GM18508 (cell line): Measurements from ENCODE around the gene ARHGAP19.

Experiments used
- ATAC-seq: cut with Tn5 transposase; IDR thresholded peaks from one replicate; pipeline ENCODE4 v1.9.1; 2021; ENCODE audit warnings: moderate number of reproducible peaks; ENCODE audit not compliant: insufficient read depth, unreplicated experiment

The ARHGAP19 gene

DNA sequence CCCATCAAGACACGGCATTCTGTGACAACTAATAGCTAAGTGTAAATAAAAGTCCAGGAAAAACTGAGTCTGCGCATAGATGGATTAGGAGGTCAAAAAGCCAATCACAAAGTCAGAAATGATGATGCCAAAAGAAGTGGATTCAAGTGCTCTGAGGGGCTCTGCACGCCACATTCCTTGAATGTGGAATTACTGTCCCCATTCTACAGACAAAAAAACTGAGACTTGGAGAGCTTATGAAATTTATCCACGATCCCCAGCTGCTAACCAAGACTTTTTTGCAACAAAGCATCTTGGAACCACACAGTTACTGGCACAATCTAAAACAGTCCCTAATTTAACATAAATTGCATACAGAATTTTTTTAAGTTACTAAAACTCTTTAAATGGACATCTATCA lies 57.1 kb downstream of the ARHGAP19 start:
- no peak for ATAC-seq

DNA sequence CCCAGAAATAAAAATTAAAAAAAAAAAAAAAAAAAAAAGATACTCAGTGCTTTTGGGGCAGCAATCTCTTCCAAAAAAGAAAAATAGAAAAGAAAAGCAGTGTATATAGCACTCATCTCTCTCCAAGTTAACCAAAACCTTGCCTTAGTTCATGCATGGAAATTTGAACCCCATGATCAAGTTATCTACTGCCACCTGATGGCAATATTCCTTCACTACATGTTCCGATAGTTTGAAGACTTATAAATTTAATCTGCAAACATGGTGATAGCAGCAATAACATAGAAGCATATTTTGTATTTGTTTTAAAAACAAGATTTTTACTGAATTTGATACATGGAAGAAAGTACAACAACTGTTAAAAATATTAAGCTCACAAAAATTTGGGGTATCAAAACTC lies 58.0 kb downstream of the ARHGAP19 start:
- no peak for ATAC-seq

DNA sequence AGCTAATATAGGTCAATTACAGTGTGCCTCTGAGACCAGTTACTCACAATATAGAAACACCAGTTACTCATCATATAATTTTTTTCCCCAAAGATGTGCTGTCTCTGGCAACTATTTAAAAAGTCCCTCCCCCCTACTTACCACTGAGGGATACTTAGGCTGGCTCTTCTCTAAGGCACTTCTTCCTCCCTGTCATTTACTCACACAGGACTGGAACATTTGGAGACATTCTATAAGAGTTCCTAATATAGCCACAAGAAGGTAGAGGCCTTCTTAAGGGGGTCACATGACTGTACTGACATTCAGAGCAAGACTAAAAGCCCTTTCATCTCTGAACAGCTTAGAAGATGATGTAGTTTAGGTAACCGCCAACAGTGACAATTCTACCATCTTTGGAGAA lies 62.3 kb downstream of the ARHGAP19 start:
- ATAC-seq = no peak

DNA sequence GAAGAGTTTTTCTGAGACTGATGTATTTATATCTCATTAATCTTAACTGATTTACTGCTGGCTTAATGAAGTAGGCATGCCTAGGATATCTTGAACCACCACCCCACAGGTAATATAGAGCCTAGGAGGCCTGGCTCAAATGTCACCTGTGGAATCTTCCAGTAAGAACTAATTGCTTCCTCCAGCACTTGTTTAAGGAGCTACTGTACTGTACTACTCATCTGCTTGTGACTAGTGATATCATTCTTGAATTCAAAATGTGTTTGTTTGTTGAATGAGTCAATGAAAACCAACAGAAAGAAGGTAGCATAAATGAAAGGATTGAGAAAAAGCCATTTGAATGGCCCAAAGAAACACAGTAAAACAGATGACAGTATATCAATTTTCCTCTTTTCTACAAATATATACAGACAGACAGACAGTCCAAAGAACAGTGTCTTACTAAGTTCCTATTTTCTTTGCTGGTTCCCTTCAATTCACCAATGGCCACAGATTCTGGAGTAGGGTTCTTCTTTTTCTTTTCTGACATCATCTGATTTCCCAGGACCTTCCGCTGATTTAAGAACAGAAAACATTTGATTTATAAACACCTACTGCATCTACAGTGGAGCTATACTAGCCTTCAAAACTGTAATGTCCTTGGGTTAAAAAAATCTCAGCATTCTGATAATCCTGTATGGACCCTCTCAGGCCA lies 63.0 kb downstream of the ARHGAP19 start:
- ATAC-seq = no peak

DNA sequence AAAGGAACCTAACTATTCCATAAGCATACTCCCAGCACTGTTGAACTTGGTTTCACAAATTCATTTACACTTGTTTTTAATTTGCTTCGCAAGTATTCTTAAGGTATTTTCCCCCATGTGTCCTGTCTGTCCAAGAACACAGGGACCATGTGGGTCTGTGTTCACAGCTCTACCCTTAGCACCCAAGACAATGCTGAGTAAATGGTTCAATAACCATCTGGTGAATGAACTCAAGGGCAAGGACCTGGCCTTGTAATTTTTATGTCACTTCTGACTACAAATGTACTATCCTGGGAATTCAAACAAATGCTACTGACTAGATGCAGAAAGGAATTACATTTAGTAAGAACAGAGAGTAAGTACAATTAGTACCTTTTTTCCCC lies 63.7 kb downstream of the ARHGAP19 start:
- ATAC-seq = no peak

DNA sequence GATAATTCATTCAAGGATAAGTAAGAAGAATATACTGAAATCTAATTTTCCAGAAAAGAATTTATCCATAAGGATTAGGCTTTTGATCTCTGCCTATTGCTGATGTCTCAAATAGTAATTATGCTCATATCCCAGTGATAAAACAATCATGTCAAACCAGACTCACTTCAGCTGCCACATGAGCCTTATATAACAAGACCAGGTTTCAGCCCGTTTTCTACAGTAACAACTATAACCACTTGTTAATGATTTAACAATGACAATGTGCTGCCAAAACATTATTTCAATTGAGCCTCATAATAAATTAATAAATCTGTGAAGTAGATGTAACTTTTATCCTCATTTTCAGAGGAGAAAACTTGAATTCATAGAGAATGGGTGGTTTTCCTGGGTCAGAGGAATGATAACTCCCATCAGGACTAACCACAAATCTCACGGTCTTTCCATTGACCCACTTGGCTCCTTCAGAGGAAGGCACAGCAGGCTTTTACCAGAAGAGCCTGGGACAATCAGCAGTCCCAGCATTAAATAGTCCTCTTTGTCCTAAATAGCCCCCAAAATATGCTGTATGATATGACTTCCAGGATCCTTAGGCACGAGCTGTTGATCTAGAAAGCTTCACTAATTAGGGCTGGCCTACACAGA lies 64.2 kb downstream of the ARHGAP19 start:
- no peak for ATAC-seq

DNA sequence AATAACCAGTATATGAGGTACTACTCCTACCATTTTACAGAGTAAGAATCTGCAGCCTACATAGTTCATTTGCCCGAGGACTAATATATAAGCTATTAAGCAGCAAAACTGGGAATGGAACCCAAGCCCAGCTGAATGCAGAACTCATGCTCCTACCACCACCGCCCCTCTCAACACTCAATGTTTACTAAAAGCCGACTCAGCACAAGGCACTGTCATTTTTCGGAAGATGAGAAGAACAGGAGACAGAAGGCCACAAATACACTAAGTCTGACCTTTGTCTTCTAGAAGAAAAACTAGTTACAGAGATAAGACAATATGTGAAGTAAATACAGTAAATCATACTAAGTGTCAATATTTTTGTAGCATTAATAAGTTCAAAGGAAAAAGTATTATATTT lies 66.0 kb downstream of the ARHGAP19 start:
- no peak for ATAC-seq

DNA sequence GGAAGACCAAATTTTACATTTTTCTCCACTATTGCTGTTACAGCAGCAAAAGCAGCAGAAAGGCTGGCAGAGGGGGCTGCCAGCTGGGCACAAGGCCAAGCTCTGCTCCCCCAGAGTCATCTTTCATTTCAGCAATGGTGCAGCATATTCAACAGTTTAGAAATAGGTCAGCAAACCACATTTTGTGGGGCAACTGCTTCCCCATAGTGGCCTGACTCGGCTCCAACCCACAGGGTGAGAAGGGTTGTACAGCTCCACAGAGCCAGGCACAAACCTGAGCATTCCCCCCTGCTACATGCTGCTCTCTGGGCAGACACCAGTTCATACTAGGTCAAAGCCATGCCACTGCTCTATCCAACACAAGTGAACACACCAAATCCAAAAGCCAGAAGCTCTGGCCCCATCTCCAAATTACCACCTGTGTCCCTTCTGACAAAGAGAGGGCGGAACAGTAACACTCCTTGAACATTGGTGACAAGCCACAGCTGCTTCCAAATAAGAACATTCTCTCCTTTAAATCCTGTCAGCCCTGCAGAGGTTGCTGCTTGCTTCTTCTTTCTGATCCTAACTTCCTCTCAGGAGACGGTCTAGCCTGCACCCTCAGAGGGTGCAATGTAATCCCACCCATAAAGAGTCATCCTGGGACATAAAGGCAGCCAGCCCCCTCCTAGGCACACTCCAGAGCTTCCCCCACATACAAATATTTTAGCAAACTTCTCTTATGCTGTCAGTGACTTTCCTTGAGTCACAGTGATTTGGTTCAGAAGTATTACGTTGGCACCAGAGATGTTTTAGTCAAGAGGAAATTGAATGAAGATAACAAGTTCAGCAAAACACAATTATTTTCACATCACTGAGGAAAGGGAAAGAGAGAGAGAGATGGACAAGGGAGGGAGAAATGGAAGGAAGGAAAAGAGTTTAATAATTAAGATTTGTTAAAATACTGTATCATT lies 67.7 kb downstream of the ARHGAP19 start:
- ATAC-seq = no peak

DNA sequence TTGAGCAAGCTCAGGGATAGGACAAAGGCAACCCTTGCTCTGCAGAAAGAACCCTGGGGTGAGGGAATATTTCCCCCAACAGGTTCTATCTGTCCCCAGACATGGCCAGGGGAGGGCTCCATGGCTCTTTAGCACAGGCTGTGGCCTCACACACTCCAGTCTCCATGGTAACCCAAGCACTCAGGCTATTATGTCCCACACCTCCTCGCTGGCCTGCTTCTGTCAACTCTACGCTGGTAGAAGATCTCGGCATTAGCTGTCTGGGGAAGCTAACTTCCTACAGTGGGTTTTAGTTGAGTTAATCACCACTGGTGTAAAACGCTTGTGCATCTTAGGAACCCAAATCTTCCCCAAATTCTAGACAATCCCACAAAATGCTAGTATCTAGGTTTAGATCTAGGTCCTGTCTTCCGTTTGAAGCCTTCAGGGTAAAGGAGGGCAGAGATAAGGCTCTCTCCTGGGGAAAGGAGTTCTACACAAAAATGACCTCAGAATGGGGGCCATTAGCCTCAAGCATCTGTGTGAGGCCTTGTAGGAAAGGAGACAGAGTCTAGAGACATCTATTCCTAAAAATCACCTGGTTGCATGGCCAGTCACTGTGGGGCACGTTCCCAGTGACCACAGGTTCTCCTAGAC lies 70.0 kb downstream of the ARHGAP19 start:
- ATAC-seq = no peak

DNA sequence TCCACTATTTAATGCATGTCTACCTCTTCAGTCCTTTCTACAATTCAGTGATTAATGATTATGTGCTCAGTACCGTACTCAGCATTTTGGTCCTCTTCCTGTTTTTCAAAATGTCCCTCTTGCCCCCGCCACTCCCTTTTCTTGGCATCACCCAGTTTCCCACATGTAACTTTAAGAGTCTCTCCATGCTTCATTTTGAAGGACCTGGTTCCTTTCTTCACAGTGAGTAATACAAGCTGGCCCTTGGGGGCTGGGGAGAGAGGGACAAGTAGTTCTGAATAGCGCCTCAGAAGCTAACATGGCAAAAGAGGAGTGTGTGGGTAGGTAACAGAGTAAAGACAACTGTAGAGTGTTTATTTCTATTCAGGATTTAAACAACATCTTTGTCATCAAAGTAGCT lies 72.1 kb downstream of the ARHGAP19 start:
- no peak for ATAC-seq

DNA sequence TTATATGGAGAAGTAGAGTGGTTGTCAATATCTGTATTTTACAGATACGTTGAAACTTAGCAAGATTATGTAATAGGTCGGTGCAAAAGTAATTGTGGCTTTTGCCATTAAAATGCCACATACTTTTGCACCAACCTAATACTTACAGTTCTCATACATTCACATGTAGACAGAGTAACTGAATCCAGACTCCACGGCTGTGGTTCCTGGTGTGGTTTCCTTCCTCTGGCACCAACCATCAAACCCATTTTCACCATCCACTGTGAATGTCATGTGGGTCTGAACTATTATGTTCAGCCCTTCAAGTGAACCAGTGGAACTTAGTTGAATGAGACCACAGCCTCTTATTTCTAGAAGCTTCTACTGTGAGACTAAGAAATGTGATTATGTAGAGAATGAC lies 75.1 kb downstream of the ARHGAP19 start:
- no peak for ATAC-seq

DNA sequence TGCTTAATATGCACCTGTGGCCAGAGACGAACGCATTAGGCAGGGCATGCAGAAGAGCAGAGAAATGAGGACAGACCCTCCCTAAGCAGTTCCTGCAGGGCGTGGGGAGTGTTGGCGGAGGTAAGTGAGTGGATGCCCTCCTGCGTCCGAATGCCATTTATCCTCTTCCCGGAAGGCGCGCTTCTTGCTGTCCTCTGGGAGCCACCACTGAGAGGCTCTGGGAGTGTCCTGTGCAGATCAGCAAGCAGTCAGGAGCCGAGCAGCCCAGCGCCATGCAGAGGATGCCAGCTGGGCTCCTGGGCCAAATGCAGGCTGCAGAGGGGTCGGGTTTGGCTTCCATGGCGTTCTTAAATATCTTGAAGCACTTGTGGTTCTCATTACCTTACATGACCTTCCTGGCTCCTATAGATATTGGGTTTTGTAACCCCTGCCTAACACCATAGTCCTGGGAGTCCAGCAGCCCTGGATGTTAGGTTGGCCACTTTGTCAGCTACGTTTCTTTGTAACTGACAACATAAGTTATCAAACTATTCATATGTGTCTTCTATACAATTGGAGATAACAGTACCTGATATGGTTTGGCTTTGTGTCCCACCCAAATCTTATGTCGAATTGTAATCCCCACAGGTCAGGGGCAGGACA lies 76.7 kb downstream of the ARHGAP19 start:
- no peak for ATAC-seq

DNA sequence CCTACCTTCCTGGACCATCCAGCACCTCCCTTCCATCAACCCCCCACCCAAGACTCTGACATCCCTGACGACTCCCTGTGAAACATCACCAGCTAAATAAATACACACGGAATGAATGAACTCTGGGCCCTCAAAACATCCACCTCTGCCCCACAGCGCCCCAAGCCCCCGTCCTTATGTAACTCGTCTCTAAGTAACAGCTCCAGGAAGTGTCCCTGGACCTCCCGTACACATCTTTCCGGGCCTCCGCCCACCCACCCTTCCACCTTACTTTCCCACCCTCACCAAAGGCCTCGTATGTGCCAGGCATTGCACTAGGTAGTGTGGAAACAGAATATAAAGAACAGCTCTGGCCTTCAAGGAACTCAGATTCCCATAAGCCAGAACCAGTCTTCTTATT lies 79.0 kb downstream of the ARHGAP19 start:
- ATAC-seq = no peak

DNA sequence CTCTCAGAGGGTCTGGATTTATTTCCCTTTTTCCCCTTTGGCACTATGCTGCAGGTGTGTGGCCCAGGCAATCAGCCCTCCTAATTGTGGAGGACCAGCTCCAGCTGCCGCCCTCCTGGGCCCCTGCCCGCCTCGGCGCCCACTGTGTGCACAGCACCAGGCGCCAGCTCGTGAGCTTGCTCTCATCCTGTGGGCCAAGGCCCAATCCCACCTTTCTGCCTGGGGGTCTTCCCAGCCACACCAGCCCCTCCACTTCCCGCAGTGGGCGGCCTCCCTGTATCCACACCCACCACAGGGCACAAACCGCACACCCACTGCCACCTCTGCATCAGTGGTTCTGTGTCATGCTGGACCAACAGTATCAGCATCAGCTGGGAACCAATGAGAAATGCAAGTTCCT lies 81.2 kb downstream of the ARHGAP19 start:
- no peak for ATAC-seq

DNA sequence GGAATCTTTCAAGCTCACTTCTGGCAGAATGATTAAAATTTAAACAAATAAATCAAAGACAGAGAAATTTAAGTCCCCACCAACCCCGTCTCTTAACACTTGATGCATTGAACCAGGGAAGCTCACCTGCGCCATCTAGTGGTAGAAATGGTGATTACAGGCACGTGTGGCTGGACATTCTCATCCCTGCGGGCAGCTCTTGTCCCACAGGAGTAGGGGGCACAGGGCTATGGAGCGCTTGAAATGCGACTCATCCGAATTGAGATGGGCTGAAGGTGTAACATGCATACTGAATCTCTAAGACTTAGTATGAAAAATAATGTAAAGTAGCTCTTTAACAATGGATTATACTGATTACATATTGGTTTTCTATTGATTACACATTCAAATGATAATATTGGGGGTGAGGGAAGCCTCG lies 81.9 kb downstream of the ARHGAP19 start:
- no peak for ATAC-seq

DNA sequence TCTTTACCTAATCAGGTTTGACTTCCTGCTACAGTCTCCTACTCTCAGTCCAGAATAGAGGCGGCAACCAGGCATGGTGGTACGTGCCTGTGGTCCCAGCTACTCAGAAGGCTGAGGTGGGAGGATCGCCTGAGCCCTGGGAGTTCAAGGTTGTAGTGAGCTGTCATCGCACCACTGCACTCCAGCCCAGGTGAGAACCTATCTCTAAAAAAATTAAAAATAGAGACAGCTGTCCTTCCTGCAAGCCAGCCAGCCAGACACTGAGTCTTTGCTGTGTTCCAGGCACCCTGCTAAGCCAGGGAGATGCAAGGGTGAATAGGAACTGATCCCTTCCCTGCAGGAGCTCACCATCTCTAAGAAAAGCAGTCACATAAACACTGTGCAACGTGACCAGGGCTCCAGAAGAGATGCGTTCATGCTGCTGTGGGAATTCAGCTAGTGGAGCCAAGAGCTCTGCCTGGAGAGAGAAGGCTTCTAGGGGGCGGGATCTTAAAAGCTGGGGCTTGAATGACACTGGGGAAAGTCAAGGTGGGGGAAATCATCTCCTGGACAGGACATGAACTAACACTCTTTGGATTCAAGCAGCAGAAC lies 84.6 kb downstream of the ARHGAP19 start:
- ATAC-seq = no peak

DNA sequence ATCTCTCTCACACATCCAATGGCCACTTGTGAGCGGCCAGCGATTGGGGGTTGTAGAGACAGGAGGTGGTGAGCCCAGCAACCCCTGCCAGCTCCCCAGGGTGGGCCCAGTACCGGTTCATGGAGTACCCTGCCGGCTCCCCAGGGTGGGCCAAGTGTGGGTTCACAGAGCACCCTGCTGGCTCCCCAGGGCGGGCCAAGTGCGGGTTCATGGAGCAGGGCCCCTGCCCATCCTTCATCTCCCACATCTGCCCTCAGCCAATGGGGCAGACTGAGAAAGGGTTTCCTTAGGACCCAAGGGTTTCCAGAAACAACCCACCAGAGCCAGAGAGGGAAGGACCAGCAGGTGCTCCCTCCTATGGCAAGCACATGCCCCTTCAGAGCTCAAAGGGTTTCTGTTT lies 85.3 kb downstream of the ARHGAP19 start:
- ATAC-seq = no peak

DNA sequence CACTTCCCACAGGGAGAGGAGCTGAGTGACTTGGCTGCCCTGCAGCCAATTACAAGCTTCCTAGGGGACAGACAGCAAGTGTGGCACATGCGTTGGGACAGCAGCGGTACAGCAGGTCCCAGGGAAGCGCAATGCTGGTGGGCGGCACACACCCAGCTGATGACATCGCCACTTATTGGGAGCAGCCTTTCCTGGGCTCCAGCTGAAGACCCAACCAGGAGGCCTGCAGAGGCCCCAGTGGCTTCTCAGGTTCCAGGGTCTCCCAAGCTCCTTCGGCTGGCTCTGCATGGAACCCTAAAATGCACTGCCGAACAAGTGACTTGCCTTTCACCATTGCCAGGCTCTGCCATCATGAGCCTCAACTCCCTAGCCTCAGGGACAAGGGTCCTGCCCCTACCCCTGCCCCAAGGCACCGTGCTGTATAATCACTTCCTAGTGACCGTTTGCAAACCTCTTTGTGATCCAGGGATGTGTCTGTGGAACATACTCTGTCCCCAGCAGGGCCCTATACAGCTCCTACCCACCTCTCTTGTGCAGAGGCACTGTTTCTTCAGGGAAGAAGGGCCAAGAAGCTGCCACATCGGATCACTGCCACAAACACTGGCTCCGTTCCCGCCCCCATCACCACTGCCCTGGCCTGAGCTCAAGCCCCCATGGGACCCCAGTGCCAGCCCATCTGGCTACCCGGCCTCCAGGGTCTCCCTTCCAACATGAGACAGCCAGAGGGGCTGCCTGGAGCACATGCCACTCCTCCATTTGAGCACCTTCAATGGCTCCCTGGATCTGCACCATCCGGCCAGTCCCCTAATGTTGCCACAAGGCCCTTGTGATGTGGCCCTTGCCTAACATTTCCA lies 87.4 kb downstream of the ARHGAP19 start:
- ATAC-seq = no peak

DNA sequence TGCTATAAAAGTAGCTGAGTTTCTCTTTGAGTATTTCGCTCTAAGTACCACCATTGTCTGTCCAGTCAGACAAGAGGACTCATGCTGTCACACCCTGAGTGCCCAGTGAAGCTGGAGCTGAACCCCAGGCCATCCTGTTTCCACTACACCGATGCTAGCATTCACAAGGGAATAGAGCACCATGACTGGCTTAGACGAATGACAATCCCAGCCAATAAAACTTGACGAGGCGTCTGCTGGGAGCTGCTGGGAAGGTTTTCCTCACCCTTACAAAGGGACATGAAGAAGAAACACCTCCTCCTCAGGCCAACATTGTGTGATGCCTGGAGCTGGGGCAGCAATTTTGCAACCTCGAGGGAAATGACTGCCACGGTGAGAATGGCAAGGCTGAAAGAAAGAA lies 89.2 kb downstream of the ARHGAP19 start:
- ATAC-seq = no peak
